Endothelial cell of umbilical vein (primary cell): ENCODE results near the gene RLN2. TPM values are rescaled to one million over a fixed set of nuclear protein-coding genes. Genes with fewer than 3 reads are reported as not detected.

Source experiments
- BruUV-seq: library from RNA; stranded (reverse); fragments of 400-500 nt; replicated peaks from 2 replicates; lab custom pipeline; 2021; lab: Mats Ljungman, UMichigan
- CTCF ChIA-PET: fragments of 300-600, 350-600 bp; sonication (Branson Sonifier 250); formaldehyde crosslinking; loops from one replicate; lab custom pipeline; 2021; ENCODE audit warnings: antibody characterized with exemption, inconsistent platforms; lab: Charles Lee
- POLR2A ChIA-PET: fragments of 300-600, 350-600 bp; sonication (Branson Sonifier 250); formaldehyde crosslinking; loops from one replicate; lab custom pipeline; 2021; ENCODE audit warnings: antibody characterized with exemption, inconsistent platforms; lab: Charles Lee
- DNase-seq: peaks from one replicate; pipeline ENCODE4 v3.0.0-alpha.2; 2011; ENCODE audit warnings: low read depth, low spot score
- FAIRE-seq: peaks from 2 replicates; lab custom pipeline; 2011; peaks lifted over from hg19 to GRCh38; lab: Jason Lieb, UNC
- H2AFZ ChIP-seq: 2 replicates; pipeline ENCODE4 v1.6.0; 2012; ENCODE audit warnings: low read depth, low read length, control low read depth, inconsistent platforms
- H3K27ac ChIP-seq: 2 replicates; pipeline ENCODE4 v1.5.1; 2011; ENCODE audit warnings: low read depth, mild to moderate bottlenecking, control low read depth, low read length, moderate library complexity; ENCODE audit not compliant: insufficient read depth
- H3K27me3 ChIP-seq, 2 experiments: 2 replicates each; pipeline versions ENCODE4 v1.6.0 to v1.6.1; 2011; ENCODE audit warnings: low read length in 2 of 2, mixed read lengths in 1 of 2; ENCODE audit not compliant: control insufficient read depth in 2 of 2, insufficient read depth in 2 of 2
- H3K36me3 ChIP-seq, 2 experiments: 2 replicates in 1 of 2; 3 replicates in 1 of 2; pipeline ENCODE4 v1.5.1; 2011; ENCODE audit warnings: low read length in 2 of 2, mild to moderate bottlenecking in 1 of 2, moderate library complexity in 1 of 2; ENCODE audit not compliant: control insufficient read depth in 2 of 2, insufficient read depth in 2 of 2; ENCODE audit errors: extremely low read depth in 1 of 2
- H3K4me1 ChIP-seq: 3 replicates; pipeline ENCODE4 v1.5.1; 2011; ENCODE audit warnings: mild to moderate bottlenecking, low read length; ENCODE audit not compliant: control insufficient read depth, insufficient read depth; ENCODE audit errors: extremely low read depth
- H3K4me2 ChIP-seq: 2 replicates; pipeline ENCODE4 v1.6.1; 2011; ENCODE audit warnings: low read length, control low read depth, mixed read lengths; ENCODE audit not compliant: insufficient read depth
- H3K4me3 ChIP-seq, 3 experiments: fragments of 200-600 bp in 1 of 3; sonication (generic), shearing (Covaris generic) in 1 of 3; replicated peaks in 1 of 3; 2 replicates each; pipeline ENCODE4 v1.5.1; 2011 to 2016; ENCODE audit warnings: control low read depth in 3 of 3, low read length in 3 of 3, mild to moderate bottlenecking in 2 of 3, inconsistent platforms in 1 of 3, low read depth in 1 of 3, moderate library complexity in 1 of 3; ENCODE audit not compliant: insufficient read depth in 1 of 3
- H3K79me2 ChIP-seq: 2 replicates; pipeline ENCODE4 v1.6.0; 2012; ENCODE audit warnings: low read length, inconsistent platforms; ENCODE audit not compliant: control insufficient read depth, insufficient read depth
- H3K9ac ChIP-seq: replicated peaks from 2 replicates; pipeline ENCODE3; 2011; ENCODE audit warnings: low read length, control low read depth; ENCODE audit not compliant: insufficient read depth; ENCODE audit errors: extremely low read depth
- H3K9me1 ChIP-seq: replicated peaks from 3 replicates; pipeline ENCODE4 v1.6.0; 2011; ENCODE audit warnings: mild to moderate bottlenecking, low read length; ENCODE audit not compliant: control insufficient read depth, insufficient read depth; ENCODE audit errors: extremely low read depth
- H3K9me3 ChIP-seq: replicated peaks from 2 replicates; pipeline ENCODE4 v1.5.1; 2012; ENCODE audit warnings: low read length, inconsistent platforms; ENCODE audit not compliant: control insufficient read depth, insufficient read depth
- H4K20me1 ChIP-seq: replicated peaks from 2 replicates; pipeline ENCODE3; 2011; ENCODE audit warnings: mild to moderate bottlenecking, low read length; ENCODE audit not compliant: control insufficient read depth, insufficient read depth; ENCODE audit errors: extremely low read depth
- CTCF ChIP-seq, 2 donors: IDR thresholded peaks; 1 replicate in 1 of 2; 2 replicates in 1 of 2; pipeline ENCODE4 v1.5.1; 2011; ENCODE audit warnings: low read length in 2 of 2, mild to moderate bottlenecking in 2 of 2, moderate library complexity in 2 of 2, control low read depth in 1 of 2, inconsistent platforms in 1 of 2, low read depth in 1 of 2; ENCODE audit not compliant: insufficient read depth in 1 of 2; ENCODE audit errors: extremely low read depth in 1 of 2
- EZH2 ChIP-seq: IDR thresholded peaks from 2 replicates; pipeline ENCODE4 v1.6.1; 2012; ENCODE audit warnings: borderline replicate concordance, low read depth, mild to moderate bottlenecking, moderate library complexity, low read length, inconsistent platforms; ENCODE audit not compliant: severe bottlenecking
- FOS ChIP-seq: IDR thresholded peaks from 2 replicates; pipeline ENCODE4 v1.6.1; 2011; ENCODE audit warnings: mild to moderate bottlenecking, low read length, moderate library complexity, borderline replicate concordance; ENCODE audit not compliant: insufficient read depth
- GATA2 ChIP-seq: IDR thresholded peaks from 2 replicates; pipeline ENCODE4 v1.7.0; 2011; ENCODE audit warnings: low read depth, mild to moderate bottlenecking, moderate library complexity, mixed read lengths, low read length; ENCODE audit not compliant: insufficient read length, insufficient read depth
- JUN ChIP-seq: IDR thresholded peaks from 2 replicates; pipeline ENCODE4 v1.6.1; 2011; ENCODE audit warnings: borderline replicate concordance, low read depth; ENCODE audit not compliant: insufficient read length, insufficient read depth
- MAX ChIP-seq: IDR thresholded peaks from 2 replicates; pipeline ENCODE4 v1.6.1; 2011; ENCODE audit not compliant: insufficient read depth, insufficient read length
- MYC ChIP-seq: IDR thresholded peaks from one replicate; pipeline ENCODE4 v1.6.1; 2011; ENCODE audit warnings: mild to moderate bottlenecking, low read depth, low read length
- POLR2A ChIP-seq: IDR thresholded peaks from 2 replicates; pipeline ENCODE4 v1.6.1; 2012; ENCODE audit warnings: low read depth, mild to moderate bottlenecking, control low read depth, low read length
- POLR2AphosphoS5 ChIP-seq: IDR thresholded peaks from 2 replicates; pipeline ENCODE4 v1.6.1; 2012; ENCODE audit warnings: low read depth, mild to moderate bottlenecking, control low read depth, low read length, moderate library complexity; ENCODE audit not compliant: insufficient read depth
- dilution Hi-C: fragments of 300-500 bp; cut with MboI; formaldehyde crosslinking; loops from one replicate; pipeline ENCODE4 v1.15.0; 2019; ENCODE audit warnings: low sequenced_read_pairs; ENCODE audit not compliant: extremely low pct_ligation_motif_present
- intact Hi-C: fragments of 100-400 bp; cut with micrococcal nuclease; formaldehyde crosslinking; loops from one replicate; pipeline ENCODE4 v1.10.0; 2022
- polyA plus RNA-seq, 4 experiments: library from polyadenylated mRNA; depleted of rRNA in 3 of 4; stranded (reverse) in 3 of 4; unstranded in 1 of 4; fragments of >200 nt; gene quantifications; 2 replicates each; pipeline versions ENCODE4 v1.2.1 to v1.2.3, GENCODE V29; 2011 to 2012; ENCODE audit warnings: missing spikeins in 1 of 4
- total RNA-seq: library from RNA; stranded (reverse); gene quantifications from 2 replicates; pipeline ENCODE4 v1.2.3, GENCODE V29; 2021

Gene RLN2
- total and polyA plus RNA-seq, 2 donors (not counting 3 experiments of a cell fraction or from before 2014, with no cell fraction given): 0.41 TPM; not detected in 1

- ChIA-PET POLR2A (no interaction called here), CTCF (interaction anchor here (0.8 to 1.7 kb wide), 10 partner anchors 11 to 501 kb away, joined by 3 to 11 read pairs (median 4); no protein-coding TSS in a partner anchor)
- H3K4me1 ChIP-seq: peaks cover 14% of the 10 kb centered on the region
- no peak overlapping the region for H3K4me2 ChIP-seq
- DNase-seq (no peak), FAIRE-seq (no peak)
- no peaks in the 10 kb centered on the region for H3K79me2 ChIP-seq
- H2AFZ ChIP-seq: no peak overlapping the region
- no TSS peak for BruUV-seq
- no peaks in the 10 kb centered on the region for H3K9me1 ChIP-seq
- no peak overlapping the region for H3K27ac ChIP-seq
- TF ChIP-seq MYC: no peak
- TF ChIP-seq EZH2: no peak
- TF ChIP-seq POLR2AphosphoS5: no peak
- TF ChIP-seq GATA2: no peak
- TF ChIP-seq POLR2A: no peak
- no peak for TF ChIP-seq CTCF (IDR thresholded peaks at IDR 0.05; ENCODE audit: extremely low read depth in 1 of 2, insufficient read depth in 1 of 2, low read depth in 1 of 2, low read length in 2 of 2)
- TF ChIP-seq MAX: no peak
- no peak for TF ChIP-seq FOS
- TF ChIP-seq JUN: no peak
- H3K4me3 ChIP-seq: no peak overlapping the region
- H4K20me1 ChIP-seq: no peaks in the 10 kb centered on the region
- no peaks in the 10 kb centered on the region for H3K9me3 ChIP-seq
- intact Hi-C loops (loop anchor here (1.0 to 10.0 kb wide), 2 partner anchors 276 to 499 kb away; no protein-coding TSS in a partner anchor), dilution Hi-C loops (no loop called here)
- no peak overlapping the region for H3K9ac ChIP-seq
- no peaks in the 10 kb centered on the region for H3K27me3 ChIP-seq
- H3K36me3 ChIP-seq: no peaks in the 10 kb centered on the region
These were observed 40.3 kb downstream of the RLN2 start for GRCh38 chr9:5264219-5264595.
